8988T (cell line): ENCODE measurements around the gene GHRH.

ENCODE experiments used
- DNase-seq: peaks from one replicate; pipeline ENCODE4 v3.0.0; 2011

GHRH gene

DNA sequence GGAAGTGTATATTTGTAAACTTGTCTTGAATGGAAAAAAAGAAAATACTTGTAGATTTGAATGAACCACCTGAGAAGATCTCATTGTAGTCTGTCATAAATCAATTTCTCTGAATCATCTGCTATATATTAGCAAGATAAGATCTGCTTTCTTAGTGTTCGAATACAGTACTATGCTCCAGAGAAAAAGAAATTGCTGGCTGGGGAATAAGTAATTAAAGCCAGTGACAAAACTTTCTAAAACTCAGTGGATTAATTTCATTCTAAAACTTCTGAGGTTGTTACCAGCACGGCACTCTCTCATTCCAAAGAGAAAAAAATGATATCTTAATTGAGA lies 59.8 kb downstream of the GHRH start:
- no peak for DNase-seq
